Dedifferentiated amniotic fluid mesenchymal stem cell (primary cell): ENCODE results near the gene PCK1.

Source experiments
- DNase-seq: peaks from one replicate; pipeline ENCODE4 v3.0.0-alpha.2; 2016; ENCODE audit errors: extremely low spot score

Gene PCK1

DNA sequence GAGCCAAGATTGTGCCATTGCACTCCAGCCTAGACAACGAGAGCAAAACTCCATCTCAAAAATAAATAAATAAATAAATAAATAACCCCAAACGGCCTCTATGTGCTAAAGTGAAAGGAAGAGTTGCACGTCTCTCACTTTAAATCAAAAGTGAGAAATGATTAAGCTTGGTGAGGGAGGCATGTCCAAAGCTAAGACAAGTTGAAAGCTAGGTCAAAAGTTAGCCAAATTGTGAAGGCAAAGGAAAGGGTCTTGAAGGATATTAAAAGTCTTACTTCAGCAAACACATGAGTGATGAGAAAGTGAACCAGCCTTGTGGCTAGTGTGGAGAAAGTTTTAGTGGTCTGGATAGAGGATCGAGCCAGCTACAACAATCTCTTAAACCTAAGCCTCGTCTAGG lies 45.0 kb downstream of the PCK1 start:
- no peak for DNase-seq

DNA sequence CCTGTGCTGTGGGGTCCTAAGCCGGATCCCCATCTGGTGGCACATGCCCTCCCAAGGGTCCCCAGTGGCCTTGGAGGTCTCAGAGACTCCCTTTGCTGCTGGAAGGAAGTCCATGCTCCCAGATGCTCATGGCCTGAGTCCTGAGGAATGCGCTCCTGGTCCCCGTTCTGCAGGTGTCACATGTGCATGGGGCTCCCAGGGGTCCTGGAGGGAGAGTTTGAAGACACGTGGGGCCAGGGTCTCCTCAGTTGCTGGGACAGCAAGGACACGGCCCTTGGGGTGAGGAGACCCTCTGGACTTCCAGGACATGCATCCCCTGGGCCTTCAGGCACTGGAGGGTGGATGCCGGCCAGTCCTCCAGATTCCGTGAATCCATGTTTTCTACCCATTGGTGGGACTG lies 47.6 kb downstream of the PCK1 start:
- DNase-seq: no peak

DNA sequence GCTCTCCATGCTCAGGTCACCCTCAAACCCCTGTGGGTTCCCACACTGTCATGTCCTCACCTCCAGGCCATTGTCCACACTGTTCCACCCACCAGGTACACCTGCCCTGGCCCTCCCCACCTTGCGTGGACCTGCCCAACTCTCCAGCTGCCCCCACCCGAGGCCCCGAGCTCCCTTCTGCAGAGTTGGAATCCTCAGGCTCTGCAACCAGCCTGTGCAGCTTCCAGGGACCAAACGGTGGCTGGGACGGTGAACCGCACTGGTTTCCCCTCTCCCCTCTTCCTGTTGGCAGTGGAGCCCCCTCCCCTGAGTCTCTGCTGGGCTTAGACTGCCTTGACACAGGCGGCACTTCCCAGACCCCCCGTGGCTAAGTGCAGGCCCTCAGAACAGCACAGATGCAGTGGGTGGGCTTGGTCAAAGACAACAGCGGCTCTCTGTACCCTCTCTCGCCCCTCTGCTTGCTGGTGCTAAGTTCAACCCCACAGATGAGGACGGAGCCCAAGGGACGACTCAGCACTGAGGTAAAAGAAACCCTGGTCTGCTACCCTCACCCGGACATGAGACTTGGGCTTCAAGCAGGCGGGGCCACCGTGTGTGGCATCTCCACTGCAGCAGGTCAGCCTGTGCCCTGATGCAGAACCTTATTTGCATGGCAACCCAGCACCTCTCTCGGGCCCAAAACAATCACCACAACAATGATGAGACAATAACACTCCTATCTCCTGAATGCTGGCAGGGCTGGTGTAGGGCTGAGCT lies 48.4 kb downstream of the PCK1 start:
- no peak for DNase-seq

GRCh38 chr20:57609842-57610167 lies 48.9 kb downstream of the PCK1 start:
- no peak for DNase-seq

DNA sequence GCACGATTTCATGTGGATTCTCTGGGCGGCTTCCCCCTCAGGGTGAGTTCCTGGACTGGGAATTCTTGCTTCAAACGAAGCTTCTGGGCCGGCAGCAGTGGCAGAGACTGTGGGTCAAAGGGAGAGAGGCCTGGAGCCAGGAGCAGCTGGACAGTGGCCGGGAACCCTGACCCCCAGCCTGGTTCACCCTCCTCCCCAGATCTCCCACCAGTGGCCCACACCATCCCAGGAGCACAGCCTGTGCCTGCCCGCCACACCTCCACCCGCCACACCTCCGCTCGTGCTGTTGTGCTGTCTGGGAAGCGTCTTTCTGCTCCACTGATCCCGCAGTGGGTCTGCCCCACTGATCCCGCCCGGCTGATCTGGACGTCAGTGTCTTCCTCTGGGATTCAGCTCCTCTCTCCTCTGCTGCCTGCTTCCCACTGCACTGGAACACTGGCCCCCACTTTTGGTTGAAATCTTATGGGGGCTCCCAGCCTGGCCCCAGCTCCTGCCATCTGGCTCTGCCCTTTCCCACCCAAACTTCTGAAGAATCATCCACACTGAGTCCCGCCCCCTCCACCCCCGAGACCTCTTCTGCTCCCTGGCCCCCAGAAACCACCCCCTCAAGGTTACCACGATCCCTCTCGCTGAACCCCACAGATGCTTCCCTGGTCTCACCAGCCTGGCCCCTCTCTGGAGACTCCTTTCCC lies 49.5 kb downstream of the PCK1 start:
- no peak for DNase-seq

GRCh38 chr20:57611586-57612311 lies 50.8 kb downstream of the PCK1 start:
- no peak for DNase-seq

- DNase-seq: no peak
Observed at GRCh38 chr20:57612436-57612835, 51.5 kb downstream of the PCK1 start.

- DNase-seq: no peak
Observed at GRCh38 chr20:57612916-57613315, 52.0 kb downstream of the PCK1 start.

GRCh38 chr20:57613481-57613921 lies 52.6 kb downstream of the PCK1 start:
- DNase-seq: no peak

DNA sequence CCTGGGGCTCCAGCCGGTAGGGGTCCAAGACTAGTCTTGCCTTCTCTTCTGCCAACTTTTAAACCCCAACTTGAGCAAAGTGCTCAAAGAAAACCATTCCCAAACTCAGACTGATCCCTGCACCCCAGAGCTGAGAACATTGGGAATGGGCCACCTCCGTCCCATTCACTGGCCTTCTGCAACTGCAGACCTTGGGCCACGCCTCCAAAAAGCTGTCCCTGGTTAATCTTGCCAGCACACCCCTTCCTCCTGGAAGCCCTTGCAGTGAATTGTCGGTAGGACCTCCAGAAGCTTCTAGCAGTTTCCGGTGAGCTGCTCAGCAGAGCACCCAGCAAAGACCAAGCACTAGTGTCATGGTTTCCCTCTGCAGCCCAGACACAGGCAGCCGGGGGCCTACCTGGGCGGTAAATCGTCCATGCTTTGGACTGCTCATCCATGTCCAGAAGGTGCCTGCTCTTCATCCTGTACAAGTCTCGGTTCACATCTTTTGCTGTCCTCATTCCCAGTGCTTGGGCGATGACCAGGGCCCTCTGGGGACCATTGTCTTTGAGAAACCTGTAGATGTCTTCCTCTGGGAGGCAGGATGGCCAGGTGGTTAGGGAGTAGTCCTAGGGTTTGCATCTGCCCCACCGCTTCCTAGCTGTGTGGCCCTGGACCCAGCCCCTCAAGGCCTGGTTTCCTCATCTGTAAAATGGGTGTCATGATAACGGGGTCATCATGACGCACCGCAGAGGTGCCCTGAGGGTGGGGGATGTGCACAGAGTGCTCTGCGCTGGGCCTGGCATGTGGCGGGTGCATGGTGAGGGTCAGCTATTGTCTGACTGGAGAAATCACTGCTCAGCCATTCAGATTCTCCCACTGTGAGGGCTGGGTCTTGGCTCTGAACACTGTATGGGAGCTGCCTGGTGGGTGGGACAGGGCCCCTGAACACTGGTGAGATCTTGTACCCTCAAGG lies 53.9 kb downstream of the PCK1 start:
- DNase-seq: no peak

- no peak for DNase-seq
Observed at GRCh38 chr20:57615445-57615811, 54.5 kb downstream of the PCK1 start.

- DNase-seq: no peak
Observed at GRCh38 chr20:57616143-57616951, 55.4 kb downstream of the PCK1 start.

DNA sequence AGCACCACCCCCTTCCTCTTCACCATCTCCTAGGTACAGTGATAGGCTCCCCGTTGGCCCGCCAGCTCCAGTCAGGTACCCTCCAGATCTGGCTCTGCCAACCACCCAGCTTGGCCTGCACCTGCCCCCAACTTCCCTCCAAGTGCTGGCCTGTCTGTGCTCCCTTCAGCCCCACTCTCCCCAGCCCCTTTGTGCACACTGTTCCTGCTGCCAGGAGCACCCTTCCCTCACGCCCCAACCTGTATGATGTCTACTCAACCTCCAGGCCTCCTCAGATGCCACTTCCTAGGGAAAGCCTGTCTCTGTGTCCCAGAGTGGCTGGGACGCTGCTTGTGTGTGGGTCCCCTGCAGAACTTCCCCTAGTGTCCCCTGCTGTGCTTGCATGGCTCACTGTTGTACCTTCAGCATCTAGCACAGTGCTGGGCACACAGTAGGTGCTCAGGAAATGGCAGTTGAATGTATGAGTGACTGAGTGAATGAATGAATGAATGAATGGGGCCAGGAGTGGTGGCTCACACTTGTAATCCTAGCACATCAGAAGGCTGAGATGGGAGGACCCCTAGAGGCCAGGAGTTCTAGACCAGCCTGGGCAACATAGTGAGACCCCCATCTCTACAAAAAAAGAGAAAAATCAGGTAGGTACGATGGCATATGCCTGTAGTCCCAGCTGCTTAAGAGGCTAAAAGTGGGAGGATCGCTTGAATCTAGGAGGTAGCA lies 56.3 kb downstream of the PCK1 start:
- DNase-seq: no peak
